GM21786 (cell line): ENCODE measurements around the gene YBX2.

Source experiments
- ATAC-seq: cut with Tn5 transposase; IDR thresholded peaks from one replicate; pipeline ENCODE4 v1.9.1; 2021; ENCODE audit not compliant: unreplicated experiment

The YBX2 gene

GRCh38 chr17:7304179-7304578, 9.7 kb upstream of the YBX2 start:
- ATAC-seq: no peak

- ATAC-seq: no peak
These were observed 1.9 kb upstream of the YBX2 start for GRCh38 chr17:7296189-7296861.

- no peak for ATAC-seq
These were observed 1.1 kb upstream of the YBX2 start for GRCh38 chr17:7295230-7296180.

- ATAC-seq: no peak
These were observed 424 bp downstream of the YBX2 start for GRCh38 chr17:7293816-7294613.

- ATAC-seq: no peak
These were observed 1.3 kb downstream of the YBX2 start for GRCh38 chr17:7293159-7293558.

- no peak for ATAC-seq
These were observed 1.7 kb downstream of the YBX2 start for GRCh38 chr17:7292729-7293128.

GRCh38 chr17:7292194-7292593, 2.2 kb downstream of the YBX2 start:
- no peak for ATAC-seq

- ATAC-seq: no peak
These were observed 3.8 kb downstream of the YBX2 start for GRCh38 chr17:7290685-7291084.

- ATAC-seq: no peak
These were observed 4.3 kb downstream of the YBX2 start for GRCh38 chr17:7290166-7290565.

GRCh38 chr17:7289256-7290032, 5.0 kb downstream of the YBX2 start:
- ATAC-seq: no peak

GRCh38 chr17:7285679-7286078, 8.8 kb downstream of the YBX2 start:
- no peak for ATAC-seq

- ATAC-seq: no peak
These were observed 9.5 kb downstream of the YBX2 start for GRCh38 chr17:7284911-7285310.

GRCh38 chr17:7283471-7284216, 10.8 kb downstream of the YBX2 start:
- ATAC-seq: no peak

- ATAC-seq: no peak
These were observed 11.6 kb downstream of the YBX2 start for GRCh38 chr17:7282752-7283321.

GRCh38 chr17:7281953-7282751, 12.3 kb downstream of the YBX2 start:
- no peak for ATAC-seq

GRCh38 chr17:7281074-7281952, 13.1 kb downstream of the YBX2 start, which contains the start of gene SLC2A4:
Gene SLC2A4 (plus strand): TSS chr17:7281718. CDS start chr17:7281935, 217 bp downstream.
- ATAC-seq: no peak

- peak; percentile 61 for ATAC-seq
These were observed 13.8 kb downstream of the YBX2 start for GRCh38 chr17:7280519-7281073.
